Measurements from ENCODE around the gene DPF3.

Gene DPF3

DNA sequence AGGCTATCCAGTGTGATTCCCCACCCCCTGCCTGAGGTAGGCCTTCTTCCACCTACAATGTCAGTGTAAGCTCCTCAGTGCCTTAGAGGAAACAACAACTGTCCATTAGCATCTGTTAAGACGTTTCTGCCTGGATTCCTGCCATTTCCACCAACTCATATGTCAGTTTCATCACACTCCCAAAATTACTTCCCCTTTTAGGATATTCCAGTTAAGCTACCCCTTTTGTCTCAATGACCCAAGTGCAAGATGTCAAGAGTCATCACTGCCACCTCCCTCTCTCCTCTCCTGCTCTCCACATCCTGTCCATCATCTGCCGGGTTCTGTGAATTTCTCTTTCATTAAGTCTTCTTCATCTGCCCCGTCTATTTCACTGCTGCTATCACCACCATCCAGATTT is 189.4 kb downstream of the DPF3 start:
- no peak for DNase-seq

DNA sequence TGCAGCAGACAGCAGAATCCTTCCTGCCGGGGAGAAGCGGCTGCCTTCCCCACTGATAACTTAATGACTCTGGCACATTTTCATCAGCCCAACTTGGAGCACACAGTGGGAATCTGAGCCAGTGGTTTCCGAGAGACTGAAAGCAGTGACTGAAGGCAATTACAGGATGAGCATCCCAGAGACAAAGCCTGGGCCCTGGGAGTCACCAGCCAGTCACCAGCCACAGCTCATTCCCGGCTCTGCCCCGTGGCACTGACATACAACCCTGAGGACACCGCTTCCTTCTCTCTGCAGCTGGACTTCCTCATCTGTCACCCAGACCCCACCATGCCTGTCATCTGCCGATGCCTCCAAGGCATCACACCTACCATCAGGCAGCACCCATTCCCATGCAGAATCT is 192.3 kb downstream of the DPF3 start:
- DNase-seq: no peak

DNA sequence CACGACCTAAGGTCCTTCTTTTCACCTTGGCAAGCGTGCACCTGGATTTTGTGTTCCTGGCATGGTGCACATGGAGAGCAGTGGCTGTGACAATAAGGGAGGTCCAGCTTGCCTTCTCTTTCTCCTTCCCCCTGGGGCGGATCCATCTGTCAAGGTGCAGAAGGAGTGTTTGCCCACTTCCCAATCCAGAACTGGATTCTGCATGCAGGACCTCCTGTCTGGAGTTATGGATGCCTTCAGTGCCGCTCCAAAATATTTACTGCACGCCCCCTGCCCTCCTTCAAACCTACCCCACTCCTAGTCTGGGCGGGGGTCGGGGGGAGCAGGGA is 192.7 kb downstream of the DPF3 start:
- no peak for DNase-seq

DNA sequence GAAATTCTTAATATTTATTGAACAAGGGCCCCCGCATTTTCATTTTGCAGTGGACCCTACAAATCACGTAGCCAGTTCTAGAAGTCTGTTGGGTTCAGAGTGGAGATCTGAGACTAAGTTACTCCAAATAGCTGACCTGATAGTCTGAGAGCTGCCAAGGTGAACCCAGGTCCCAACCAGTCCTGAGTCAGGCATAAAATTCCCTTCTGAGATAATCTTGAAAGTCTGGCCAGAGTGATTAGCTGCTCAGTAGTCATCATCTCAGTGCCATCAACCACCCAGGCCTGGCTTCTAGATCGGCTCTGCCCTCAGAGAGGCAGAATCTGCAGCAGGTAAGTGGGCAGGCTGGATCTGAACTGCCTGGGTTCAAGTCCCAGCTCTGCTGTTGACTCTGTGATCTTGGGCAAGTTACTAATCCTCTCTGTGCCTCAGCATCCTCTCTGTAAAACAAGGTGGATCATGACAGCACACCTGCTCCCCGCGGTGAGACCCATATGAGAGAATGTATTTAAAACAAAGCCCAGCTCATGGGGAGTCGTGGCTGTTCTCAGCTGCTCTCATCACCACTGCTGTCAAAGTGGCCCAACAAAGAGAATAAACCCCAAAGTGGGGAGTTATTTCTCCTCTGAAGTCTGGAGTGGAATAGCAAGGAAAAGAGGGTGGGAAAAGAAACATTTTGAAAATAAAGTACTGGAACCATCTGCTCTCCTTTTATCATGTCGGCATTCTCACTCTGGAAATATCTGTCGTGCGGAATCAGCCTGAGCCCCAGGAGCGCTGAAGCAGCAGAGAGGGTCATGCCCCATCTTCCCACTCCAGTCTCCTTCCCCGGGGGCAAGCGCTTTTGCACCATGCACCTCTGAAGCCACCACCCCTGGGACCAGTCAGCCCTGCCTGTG is 193.3 kb downstream of the DPF3 start:
- no peak for DNase-seq

DNA sequence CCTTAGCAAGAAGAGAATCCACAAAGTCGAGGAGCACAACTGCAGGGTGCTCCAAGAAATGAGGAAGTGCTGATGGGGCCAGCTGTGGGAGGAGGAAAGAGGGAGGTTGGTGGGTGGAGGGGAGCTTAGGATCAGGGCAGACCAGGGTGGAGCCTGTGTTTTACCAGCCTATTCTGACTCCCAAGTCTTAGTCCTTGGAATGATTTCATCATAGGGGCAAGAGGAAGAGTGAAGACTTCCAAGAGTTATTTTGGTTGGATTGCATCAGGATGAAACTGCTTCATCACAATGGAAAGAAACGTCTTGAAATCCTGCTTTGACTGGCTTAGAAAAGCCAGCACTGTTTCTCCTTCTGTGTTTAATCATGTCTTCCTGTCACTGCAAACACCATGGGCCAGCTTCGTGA is 194.0 kb downstream of the DPF3 start:
- no peak for DNase-seq

DNA sequence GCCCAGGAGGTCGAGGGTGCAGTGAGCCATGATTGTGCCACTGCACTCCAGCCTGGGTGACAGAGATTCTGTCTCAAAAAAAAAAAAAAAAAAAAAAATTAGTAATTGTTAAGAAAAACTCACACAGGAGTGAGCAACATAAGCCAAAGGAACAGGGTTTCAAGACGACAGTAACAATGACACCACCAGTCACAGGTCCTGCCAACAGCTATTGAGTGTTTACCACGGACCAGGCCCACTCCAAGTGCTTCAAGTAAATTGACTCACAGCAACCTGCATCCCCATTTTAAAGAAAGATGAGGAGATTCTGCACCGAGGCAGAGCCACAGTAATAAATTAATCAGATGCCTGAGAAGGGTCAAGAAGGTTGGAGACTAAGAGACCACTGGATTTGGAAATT is 194.5 kb downstream of the DPF3 start:
- DNase-seq: no peak

DNA sequence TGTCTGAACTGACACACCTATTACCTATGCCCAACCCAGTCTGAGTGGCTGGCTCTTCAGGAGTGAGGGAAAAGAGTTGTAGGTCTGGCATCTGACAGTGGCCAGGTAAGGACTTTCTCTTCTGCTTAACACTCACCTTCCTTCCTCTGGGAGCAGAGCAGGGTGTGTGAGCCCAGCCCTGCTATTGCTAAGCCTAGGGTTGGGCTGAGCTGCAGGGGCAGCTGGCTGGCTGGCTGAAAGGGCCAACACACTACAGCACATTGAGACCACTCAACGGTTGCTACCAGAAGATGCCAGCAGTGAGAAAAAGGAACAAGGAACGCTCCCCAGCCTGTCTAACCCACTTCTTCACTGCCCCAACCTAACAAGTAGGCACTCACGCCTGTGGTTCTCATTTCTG is 201.2 kb downstream of the DPF3 start:
- DNase-seq: no peak

DNA sequence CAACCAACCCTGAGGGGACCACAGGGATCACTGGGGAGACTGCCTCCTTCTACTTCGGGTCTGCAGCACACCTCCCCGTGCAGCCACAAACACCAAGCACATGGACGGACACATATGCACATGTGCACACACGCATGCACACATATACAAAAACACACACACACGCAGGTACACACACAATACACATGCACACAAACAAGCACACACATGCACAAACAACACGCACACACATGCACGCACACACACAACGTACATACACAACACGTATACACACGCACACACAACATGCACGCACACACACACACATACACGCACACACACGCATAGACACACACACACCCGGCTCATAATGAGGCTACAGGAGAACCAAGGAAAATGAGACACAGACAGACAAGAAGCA is 203.6 kb downstream of the DPF3 start:
- no peak for DNase-seq

DNA sequence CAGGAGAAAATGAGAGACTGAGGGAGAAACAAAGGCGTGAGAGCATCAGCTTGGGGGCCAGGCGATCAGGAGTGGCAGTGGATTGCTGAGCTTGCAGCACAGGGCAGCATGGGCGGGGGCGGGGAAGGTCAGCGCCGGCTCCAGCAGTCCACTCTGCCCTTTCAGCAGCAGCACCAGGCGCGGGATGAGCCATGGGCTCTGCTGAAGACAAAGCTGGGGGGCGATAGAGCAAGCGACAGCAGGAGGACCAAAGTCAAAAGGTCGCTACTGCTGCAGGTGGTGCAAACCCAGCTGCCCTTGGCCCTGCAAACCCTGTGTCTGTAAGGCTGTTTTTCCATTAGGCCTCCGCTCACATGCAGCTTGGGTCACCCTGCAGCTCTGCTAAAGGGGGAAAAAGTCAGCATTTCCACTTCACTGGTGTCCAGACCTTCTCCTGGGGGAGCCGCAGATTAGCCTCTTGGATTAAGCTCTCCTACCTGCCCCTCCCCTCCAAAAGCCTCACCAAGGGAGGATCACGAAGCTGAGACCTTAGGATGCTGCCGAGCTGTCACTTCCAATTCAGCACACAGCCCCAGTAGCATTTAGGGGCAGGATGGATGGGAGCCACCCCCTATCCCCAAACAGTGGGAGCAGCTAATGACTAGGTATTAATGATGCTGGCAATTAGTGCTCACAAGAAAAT is 204.8 kb downstream of the DPF3 start:
- no peak for DNase-seq

DNA sequence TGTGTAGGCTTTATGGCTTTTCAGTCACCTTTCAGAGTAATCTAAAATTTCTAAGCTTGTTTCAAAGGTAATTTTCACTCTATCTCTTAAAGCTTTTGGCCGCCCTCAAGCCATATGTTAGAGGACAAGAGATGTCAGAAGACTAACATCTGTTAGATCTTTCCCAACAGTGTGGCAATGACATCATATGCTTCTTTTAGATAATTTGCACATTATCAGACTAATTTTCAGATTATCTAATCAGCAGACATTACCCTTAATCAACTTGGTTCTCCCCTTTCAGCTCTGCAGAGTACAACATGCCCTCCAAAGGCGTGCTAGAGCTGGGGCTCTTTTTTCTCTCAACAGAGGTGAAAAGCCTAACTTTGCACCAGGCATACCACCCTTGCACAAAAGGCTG is 207.1 kb downstream of the DPF3 start:
- DNase-seq: peak; percentile 57

DNA sequence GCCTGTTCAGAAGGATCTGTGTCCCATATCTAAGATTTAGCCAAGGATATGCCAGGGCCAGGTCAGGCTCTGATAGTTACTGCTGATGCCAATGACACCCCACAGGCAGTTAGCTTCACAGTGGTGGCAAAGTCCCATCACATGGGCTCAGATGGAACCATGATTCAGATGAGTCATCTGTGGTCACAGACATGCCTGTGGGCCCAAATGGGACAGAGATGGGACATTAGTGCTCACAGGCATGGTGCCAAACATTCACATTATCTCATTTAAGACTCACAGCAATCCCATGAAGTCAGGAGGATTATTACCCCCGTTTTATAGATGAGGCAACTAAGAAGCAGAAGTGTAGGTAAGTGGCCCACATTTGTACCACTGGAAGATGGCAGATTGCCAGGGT is 207.8 kb downstream of the DPF3 start:
- DNase-seq: no peak

DNA sequence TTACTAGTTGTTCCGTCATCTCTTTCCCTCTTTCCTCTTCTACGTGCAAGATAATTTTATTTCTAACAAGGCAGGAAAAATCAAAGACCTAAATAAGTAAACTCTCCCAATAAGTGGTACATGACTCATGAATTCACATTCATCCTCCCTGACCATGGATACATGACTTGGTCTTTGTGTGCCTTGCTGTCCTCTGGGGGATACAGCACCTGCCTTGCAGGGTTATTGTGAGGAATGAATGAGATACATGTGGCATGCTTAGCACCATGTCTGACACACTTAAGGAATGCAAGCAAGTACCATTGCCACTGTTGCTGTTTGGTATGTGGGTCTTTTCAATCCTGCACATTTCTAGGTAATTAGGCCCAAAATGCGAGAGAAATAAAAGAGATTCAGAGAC is 208.4 kb downstream of the DPF3 start:
- no peak for DNase-seq

DNA sequence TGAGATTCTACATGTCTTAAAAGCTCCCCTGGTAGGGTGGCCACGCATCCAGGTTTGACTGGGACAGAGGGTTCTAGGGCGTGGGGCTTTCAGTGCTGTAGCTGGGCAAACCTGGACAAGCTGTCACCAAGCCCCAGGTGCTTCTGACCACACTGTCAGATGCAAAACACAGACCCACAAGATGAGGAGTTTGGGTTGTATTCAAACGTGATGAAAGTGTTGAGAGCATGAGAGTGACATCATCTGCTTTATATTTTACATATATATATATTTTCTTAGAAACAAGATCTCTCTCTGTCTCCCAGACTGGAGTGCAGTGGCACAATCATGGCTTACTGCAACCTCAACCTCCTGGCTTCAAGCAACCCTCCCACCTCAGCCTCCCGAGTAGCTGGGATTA is 210.1 kb downstream of the DPF3 start:
- DNase-seq: no peak

DNA sequence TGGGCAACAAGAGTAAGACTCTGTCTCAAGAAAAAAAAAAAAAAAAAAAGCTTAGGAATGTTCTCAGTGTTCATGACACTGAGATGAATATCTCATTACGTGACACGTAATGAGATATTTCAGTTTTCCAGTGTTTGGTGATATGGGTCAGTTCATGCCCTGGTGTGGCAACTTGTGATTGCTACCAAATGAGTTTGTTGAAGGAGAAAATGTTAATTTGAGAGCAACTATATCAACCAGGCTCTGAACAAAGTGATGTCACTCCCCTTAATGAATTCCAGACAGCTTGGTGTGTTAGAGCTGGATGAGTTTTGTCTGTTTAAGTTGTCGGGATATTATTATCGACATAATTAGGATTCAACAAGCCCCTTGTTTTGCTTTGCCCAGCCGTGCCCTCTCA is 211.7 kb downstream of the DPF3 start:
- DNase-seq: no peak

DNA sequence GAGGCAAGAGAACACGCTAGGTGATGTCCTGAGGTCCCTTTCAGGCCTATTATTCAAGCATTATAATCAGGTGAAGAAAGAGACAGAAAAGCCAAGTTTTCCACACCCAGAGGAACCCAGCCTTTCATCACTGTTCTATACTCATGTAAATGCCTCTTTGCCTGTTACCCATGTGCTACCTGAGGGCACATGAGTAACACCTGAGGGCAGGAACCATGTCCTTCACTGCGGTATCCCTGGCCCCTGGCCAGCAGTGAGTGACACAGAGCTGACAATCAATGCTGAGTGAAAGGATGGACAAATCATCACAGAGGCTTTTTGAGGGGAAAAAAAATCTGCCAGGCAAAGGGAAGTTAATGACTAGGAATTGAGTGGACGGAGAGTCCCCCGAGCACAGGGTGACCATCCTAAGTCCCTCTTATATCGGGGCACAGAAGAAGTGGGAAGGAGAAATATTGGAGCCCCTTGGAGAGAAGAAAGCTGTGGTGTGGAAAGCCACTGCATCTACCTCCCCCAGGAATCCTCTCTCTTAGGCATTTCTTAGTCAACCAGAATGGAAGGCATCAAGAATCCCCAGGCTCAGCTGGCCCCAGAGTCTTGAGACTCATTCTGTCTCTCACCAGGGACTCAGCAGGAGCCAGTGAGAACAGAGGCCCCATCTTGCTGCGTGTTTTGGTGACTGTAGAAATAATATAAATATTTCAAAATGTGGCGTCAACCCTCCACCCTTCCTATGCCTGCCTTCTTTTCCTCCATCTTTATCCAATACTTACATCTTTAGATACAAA is 212.9 kb downstream of the DPF3 start:
- DNase-seq: no peak

DNA sequence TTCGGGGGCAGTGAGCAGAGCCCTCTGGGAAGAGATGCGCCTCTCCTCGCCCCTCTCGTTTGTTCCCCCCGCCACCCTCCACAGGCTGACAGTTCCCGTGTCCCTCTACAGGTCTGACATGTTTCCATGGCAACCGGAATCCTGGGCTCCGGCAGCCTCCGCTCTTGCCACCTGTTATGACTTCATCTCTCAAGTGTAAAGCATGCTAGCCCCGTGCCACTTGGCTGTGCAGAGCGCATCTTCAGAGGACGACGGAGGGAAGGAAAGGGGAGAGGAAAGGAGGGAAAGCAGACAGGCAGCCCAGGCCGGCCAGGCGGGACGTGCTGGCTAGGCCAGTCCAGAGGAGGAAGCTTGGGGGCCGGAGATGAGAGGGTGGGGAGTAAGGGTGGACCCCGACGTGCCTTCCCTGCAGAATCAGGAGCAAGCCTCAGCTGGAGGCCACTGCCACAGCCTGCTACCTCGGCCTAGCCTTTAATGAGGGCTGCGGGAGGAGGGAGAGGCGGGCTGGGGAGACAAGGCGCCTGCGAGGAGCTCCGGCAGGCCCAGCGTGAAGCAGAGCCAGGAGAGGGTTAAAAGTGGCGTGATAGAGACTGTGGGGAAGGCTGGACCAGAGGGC is 214.3 kb downstream of the DPF3 start:
- peak; percentile 96 for DNase-seq

DNA sequence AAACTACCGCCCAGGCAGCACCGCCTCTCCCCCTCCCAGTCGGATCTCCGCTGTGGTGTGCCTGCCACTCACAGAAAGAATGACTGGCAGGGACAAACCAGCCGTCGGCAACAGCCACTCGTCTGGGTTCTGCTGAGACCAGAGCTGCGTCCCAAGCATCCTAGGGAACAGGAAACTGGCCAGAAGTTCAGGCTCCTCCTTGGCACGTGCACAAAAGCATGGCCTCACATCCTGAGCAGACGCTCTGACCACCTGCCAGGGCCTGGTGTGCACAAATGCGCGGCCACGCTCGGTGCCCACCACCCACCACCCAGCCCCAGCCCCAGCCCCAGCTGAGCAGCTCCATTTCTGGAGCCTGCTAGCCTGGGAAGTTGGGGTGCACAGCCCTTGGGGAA is 214.8 kb downstream of the DPF3 start:
- peak; percentile 93 for DNase-seq

DNA sequence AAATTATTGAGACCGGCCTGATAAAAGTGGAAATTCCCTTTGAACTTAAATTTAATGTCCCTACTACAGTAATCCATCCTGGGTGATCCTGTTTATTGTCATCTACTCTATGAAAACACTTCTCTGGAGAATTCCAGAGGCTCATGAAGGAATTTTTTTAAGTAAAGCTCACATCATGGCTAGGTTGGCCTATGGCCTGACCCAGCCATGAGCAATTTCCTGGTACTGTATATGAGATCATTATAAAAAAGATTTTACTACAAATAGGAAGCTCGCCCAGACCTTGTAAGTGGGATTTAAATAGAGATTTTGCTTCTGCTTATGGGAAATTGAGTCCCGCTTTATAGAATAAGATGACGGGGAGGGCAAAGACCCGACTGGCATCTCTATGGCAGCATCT is 215.5 kb downstream of the DPF3 start:
- DNase-seq: no peak

DNA sequence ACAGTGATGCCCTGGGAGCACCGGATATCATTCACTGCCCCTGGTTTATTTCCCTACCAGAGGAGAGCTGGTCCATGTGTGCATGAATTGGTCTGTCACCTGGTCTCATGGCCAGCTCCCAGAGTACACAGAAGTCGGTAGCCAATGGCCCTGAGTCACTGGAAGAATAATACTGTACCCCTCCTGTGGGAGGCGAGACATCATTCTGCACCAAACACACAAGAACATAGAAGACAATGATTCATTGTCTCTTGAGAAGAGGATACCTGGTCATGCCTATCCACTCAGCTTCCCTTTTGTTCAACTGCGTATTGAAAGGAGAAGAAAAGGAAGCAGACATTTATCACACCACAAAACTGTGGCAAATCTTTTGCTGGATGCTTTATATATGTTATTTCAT is 216.2 kb downstream of the DPF3 start:
- DNase-seq: no peak

DNA sequence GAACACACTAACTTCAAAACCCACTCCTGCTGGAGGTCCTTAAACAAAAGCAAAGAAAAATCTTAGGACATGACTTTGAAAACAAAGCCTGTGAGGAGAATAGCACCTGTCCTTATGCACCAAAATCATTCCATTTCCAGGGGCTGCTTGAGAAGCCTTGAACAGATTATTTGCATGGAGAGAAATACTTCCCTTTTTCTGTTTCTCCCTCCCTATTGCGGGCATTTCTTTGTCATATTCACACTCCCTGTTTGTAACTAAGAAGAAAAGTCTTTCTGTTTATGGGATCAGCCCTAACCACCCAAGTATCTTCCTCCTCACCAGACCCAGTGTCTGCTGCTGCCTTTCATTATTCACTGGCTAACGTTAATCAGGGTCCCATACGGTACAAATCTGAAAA is 218.8 kb downstream of the DPF3 start:
- DNase-seq: no peak

DNA sequence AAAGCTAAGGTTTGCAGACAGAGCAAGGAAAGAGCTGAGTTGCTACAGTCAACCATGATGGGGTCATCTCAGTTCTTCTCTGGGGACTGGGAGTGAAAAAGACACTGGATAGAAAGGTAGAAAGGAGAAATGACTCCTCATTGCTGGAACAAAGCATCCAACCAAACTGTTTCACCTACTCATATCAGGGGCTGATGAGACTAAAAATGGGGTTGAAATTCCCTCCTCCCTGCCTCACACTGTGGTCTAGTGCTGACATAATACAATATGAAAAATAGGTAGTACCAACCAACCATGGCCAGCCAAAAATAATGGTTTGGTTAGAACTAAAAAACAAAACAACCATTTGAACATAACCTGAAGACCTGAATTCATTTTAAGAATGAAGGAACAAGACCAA is 220.7 kb downstream of the DPF3 start:
- DNase-seq: no peak

DNA sequence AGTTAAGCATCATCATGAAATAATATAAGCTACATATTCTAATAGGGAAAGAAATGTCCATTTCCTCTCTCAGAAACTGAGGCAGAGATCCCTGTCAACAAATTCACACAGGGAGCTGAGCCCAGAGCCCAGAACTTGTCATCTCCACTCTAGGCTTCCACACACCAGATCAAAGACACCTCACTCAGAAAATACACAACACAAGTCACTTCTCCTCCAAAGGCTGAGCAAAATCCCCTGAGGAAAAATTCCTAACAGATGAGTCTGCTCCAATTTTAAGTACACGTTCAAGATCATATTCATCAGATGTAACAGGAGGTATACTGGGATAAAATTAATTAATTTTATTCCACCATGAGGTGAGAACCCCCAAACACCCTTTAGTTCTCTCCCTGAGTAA is 227.3 kb downstream of the DPF3 start:
- DNase-seq: no peak

DNA sequence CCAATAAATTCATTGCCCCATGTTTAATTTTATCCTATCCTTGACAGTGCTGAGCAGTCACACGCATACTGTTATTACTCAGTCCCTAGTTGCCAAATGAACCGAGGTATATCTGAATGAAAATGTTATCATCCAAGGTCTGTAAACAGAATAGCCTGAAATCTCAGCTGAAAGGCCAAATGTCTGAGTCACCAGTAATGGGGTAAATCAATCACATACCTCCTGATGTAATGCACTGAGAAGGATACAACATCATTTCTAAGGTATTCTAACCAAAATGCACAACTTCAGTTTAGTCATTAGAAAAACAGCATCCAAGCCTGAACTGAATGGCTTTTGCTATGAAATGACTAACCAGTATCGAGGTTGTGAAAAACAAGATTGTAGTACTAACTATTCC is 228.6 kb downstream of the DPF3 start:
- no peak for DNase-seq

DNA sequence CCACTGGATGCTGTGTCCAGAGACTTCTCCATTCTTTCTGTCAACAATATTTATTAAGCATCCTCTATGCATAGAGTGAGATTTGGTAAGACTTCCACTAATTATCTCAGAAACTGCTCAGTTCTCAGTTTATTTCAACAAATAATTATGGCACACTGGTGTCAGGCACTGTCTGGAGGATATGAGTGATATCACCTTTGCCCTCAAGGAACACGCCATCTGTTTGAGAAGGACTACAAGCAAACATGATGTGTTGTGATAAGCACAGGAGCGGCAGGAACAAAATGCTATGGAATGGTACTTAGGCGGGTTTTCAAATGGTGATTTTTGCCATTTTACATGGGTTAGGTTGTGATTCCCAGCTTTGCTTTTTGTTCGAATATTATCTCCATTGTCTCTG is 229.2 kb downstream of the DPF3 start:
- DNase-seq: no peak

Measured in NCI-H524 treated with DMSO at 0.1 percent for 48 hours (cell line).